ENCODE data around the gene ANAPC13. TPM values are rescaled to one million over a fixed set of nuclear protein-coding genes. Genes with fewer than 3 reads are reported as not detected.

Gene ANAPC13
- total RNA-seq, 2 experiments from 2014 or later, result 27.3 to 27.4 TPM

- Mint-ChIP-seq H3K9me3 (no peaks in the 10 kb centered on the region), H3K4me3 (no peak overlapping the region), H3K27me3 (peaks cover 23% of the 10 kb centered on the region), H3K36me3 (ENCODE audit: low read depth) (no peaks in the 10 kb centered on the region), H3K27ac (no peak overlapping the region), H3K4me1 (no peaks in the 10 kb centered on the region)
- no peak for DNase-seq
- ChIA-PET CTCF (no interaction called here), POLR2A (no interaction called here)
These were observed 48.5 kb downstream of the ANAPC13 start for GRCh38 chr3:134437211-134437752.

DNA sequence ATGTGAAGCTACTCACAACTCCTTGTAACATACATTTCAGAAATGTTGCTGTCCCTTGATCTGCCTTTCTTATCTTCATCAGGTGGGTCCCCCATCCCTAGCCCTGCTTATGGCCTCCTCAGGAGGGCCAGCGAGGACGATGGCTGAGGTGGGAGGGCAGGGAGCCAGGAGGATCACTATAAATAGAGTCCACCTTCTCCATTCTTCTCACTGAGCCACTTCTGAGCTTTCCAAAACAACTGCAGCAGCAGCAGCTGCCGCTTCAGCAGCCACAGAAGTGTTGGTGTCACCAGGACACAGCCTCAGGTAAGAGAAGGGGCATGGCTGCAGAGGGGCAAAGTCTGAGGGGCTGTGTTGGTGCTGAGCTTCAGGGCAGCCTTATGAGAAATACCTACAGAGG, 53.5 kb downstream of the ANAPC13 start:
- no peaks in the 10 kb centered on the region for H3K4me1 Mint-ChIP-seq
- CTCF ChIA-PET, result no interaction called here
- POLR2A ChIA-PET, result no interaction called here

DNA sequence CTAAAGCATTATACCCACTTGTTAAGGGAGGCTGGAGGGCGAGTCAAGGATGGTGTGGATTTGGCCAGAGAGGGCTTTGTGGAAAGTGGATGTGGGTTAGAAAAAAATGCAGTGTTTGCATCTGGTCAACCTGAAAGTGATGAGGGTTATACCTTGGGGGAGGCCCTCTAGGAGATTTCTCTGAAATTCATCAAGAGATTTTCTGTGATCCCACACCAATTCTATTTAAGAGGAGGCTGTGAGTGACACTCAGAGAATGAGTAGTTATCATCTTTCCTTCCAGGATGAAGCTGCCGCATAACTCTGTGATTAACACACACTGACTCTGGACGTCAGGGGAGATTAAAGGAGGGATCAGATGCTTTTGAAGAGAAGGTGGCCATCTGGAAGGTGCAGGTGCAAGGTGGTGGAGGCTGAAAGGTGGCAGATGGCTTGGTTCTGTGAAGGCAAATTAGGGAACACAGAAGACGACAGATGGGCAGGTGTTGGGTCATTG, 54.8 kb downstream of the ANAPC13 start:
- ChIA-PET CTCF (no interaction called here), POLR2A (no interaction called here)
- Mint-ChIP-seq H3K4me1 (no peaks in the 10 kb centered on the region), H3K27ac (no peak overlapping the region), H3K27me3 (peaks cover 20% of the 10 kb centered on the region), H3K9me3 (no peaks in the 10 kb centered on the region), H3K36me3 (ENCODE audit: low read depth) (no peaks in the 10 kb centered on the region), H3K4me3 (no peak overlapping the region)
- DNase-seq, result no peak

More for the DNA sequence above, 53.5 kb downstream of the ANAPC13 start:
- no peak overlapping the region for H3K4me3 Mint-ChIP-seq
- H3K27ac Mint-ChIP-seq, result no peak overlapping the region
- H3K9me3 Mint-ChIP-seq, result no peaks in the 10 kb centered on the region
- H3K27me3 Mint-ChIP-seq, result peaks cover 18% of the 10 kb centered on the region
- no peaks in the 10 kb centered on the region for H3K36me3 Mint-ChIP-seq (ENCODE audit: low read depth)
- no peak for DNase-seq

DNA sequence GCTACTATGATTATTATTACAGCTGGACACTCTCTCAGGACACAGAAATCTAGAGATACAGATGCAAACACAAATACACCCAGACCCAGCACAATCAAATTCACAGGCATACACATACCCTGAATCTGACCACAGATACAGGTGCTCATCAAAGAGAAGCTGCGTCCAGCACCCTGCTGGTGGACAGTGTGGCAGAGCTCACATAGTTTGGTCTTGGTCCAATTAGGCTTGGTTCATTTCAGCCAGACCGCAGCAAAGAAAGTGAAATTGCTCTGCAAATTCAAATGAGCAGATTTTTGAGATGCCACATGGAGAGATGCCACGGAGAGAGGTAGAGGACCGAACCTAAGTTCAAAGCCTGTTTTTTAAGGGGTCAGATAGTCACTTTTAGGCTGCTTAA, 55.6 kb downstream of the ANAPC13 start:
- no peak for DNase-seq
- H3K27ac Mint-ChIP-seq, result no peak overlapping the region
- no peak overlapping the region for H3K4me3 Mint-ChIP-seq
- no peaks in the 10 kb centered on the region for H3K9me3 Mint-ChIP-seq
- no peaks in the 10 kb centered on the region for H3K36me3 Mint-ChIP-seq (ENCODE audit: low read depth)
- CTCF ChIA-PET, result no interaction called here
- H3K27me3 Mint-ChIP-seq, result peaks cover 20% of the 10 kb centered on the region
- POLR2A ChIA-PET, result no interaction called here
- no peaks in the 10 kb centered on the region for H3K4me1 Mint-ChIP-seq

- H3K4me3 Mint-ChIP-seq, result no peak overlapping the region
- no peaks in the 10 kb centered on the region for H3K9me3 Mint-ChIP-seq
- peaks cover 18% of the 10 kb centered on the region for H3K27me3 Mint-ChIP-seq
- ChIA-PET POLR2A (no interaction called here), CTCF (no interaction called here)
- H3K27ac Mint-ChIP-seq, result no peak overlapping the region
- H3K36me3 Mint-ChIP-seq (ENCODE audit: low read depth), result no peaks in the 10 kb centered on the region
- H3K4me1 Mint-ChIP-seq, result no peaks in the 10 kb centered on the region
- no peak for DNase-seq
These were observed 57.4 kb downstream of the ANAPC13 start for GRCh38 chr3:134428401-134428800.

Other genes with a start within 250 kb of the ANAPC13 start
- gene RYK, start 235.1 kb downstream of the ANAPC13 start, total RNA-seq, result 1 to 10 TPM; 6.0 to 6.1 TPM
- not detected for gene AMOTL2, start 111.5 kb downstream of the ANAPC13 start, total RNA-seq
- gene CEP63, start 72 bp upstream of the ANAPC13 start, total RNA-seq, result 10 to 100 TPM; 22.4 to 24.2 TPM
- not detected for gene KY, start 165.0 kb upstream of the ANAPC13 start, total RNA-seq

Data from activated CD4-positive, alpha-beta memory T cell treated with anti-CD3 and anti-CD28 coated beads, Interleukin-2, amount 10 ng/mL, durations not matched to agents 7 days and 5 days (primary cell).